SU-DHL-6 (cell line): ENCODE data around the gene VPS37C.

Source experiments
- H2AFZ ChIP-seq: fragments of 200-600 bp; sonication (generic); 2 replicates; pipeline ENCODE4 v1.6.1; 2014; ENCODE audit warnings: low read depth, mild to moderate bottlenecking, moderate library complexity, mixed read lengths, antibody characterized with exemption, low read length; ENCODE audit not compliant: severe bottlenecking
- H3F3A ChIP-seq: fragments of 200-600 bp; shearing (Covaris generic); 2 replicates; pipeline ENCODE4 v1.6.0; 2016; ENCODE audit warnings: antibody characterized with exemption, mild to moderate bottlenecking; ENCODE audit not compliant: insufficient read depth
- H3K27ac ChIP-seq: fragments of 200-600 bp; sonication (generic); 2 replicates; pipeline ENCODE4 v1.5.1; 2016; ENCODE audit warnings: low read depth, mild to moderate bottlenecking, low read length, moderate library complexity, mixed read lengths
- H3K27me3 ChIP-seq: fragments of 200-600 bp; sonication (generic), shearing (Covaris generic); 2 replicates; pipeline ENCODE4 v1.6.0; 2014; ENCODE audit warnings: mild to moderate bottlenecking, low read length
- H3K36me3 ChIP-seq: fragments of 200-600 bp; sonication (generic); 2 replicates; pipeline ENCODE4 v1.6.1; 2014; ENCODE audit warnings: mild to moderate bottlenecking, low read length, mixed read lengths
- H3K4me2 ChIP-seq: fragments of 300-600, 200-600 bp; shearing (Covaris generic), sonication (generic); 2 replicates; pipeline ENCODE4 v1.6.0; 2014; ENCODE audit warnings: low read length, low read depth, mild to moderate bottlenecking; ENCODE audit not compliant: poor library complexity, severe bottlenecking
- H3K4me3 ChIP-seq: fragments of 200-600 bp; sonication (generic); 2 replicates; pipeline ENCODE4 v1.5.1; 2014; ENCODE audit warnings: antibody characterized with exemption, low read length, mild to moderate bottlenecking, mixed read lengths; ENCODE audit not compliant: insufficient read depth, poor library complexity, severe bottlenecking
- H3K79me2 ChIP-seq: fragments of 200-600 bp; sonication (generic); 2 replicates; pipeline ENCODE4 v1.6.1; 2014; ENCODE audit warnings: mild to moderate bottlenecking, low read length, moderate library complexity; ENCODE audit not compliant: insufficient read depth
- H3K9ac ChIP-seq: fragments of 200-600 bp; sonication (generic); 2 replicates; pipeline ENCODE4 v1.7.0; 2014; ENCODE audit warnings: mild to moderate bottlenecking, low read length
- H3K9me2 ChIP-seq: fragments of 200-600 bp; sonication (generic); replicated peaks from 2 replicates; pipeline ENCODE4 v1.6.1; 2014; ENCODE audit warnings: low read length; ENCODE audit not compliant: insufficient read depth
- H3K9me3 ChIP-seq: fragments of 200-600 bp; sonication (generic); 2 replicates; pipeline ENCODE4 v1.6.1; 2014; ENCODE audit warnings: low read length, mixed read lengths; ENCODE audit not compliant: insufficient read depth
- H4K20me1 ChIP-seq: fragments of 200-600 bp; sonication (generic); 2 replicates; pipeline ENCODE4 v1.6.1; 2014; ENCODE audit warnings: low read depth, mild to moderate bottlenecking, antibody characterized with exemption, low read length, moderate library complexity, mixed read lengths
- CTCF ChIP-seq: fragments of 200-600 bp; sonication (generic); IDR thresholded peaks from one replicate; pipeline ENCODE4 v1.5.1; 2017; ENCODE audit warnings: antibody characterized with exemption, mild to moderate bottlenecking, low read length, moderate library complexity; ENCODE audit not compliant: insufficient read depth, poor library complexity, severe bottlenecking
- EZH2phosphoT487 ChIP-seq: fragments of 200-600 bp; sonication (generic), shearing (Covaris generic); conservative IDR thresholded peaks from 2 replicates; pipeline ENCODE4 v1.6.1; 2018; ENCODE audit warnings: mild to moderate bottlenecking, antibody characterized with exemption, low read length, moderate library complexity, mixed read lengths

VPS37C gene

DNA sequence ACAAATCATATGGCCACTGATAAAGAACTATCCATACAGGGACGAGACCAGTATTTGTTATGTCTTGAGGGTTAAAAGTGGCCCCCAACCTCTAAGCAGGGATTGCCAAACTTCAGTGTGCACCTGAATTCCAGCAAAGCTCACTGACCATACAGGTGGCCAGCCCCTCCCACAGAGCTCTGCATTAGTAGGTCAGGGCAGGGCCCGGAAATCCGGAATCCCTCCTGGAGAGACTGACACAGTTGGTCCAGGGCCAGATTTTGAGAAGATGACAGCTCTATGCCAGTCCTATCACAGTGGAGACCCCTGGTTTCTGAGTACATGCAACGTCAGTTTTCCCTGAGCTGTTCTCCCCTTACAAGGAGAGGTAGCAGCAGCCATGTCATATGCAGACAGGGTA, 20.8 kb downstream of the VPS37C start:
- no peak overlapping the region for H3K9ac ChIP-seq

GRCh38 chr11:61139387-61139786, 21.8 kb downstream of the VPS37C start:
- Histone ChIP-seq H3F3A (no peaks in the 10 kb centered on the region), H3K36me3 (no peaks in the 10 kb centered on the region), H3K9ac (no peak overlapping the region), H3K27ac (no peak overlapping the region), H3K4me2 (no peak overlapping the region), H2AFZ (no peak overlapping the region), H4K20me1 (no peaks in the 10 kb centered on the region), H3K79me2 (no peaks in the 10 kb centered on the region), H3K9me3 (no peaks in the 10 kb centered on the region), H3K27me3 (no peaks in the 10 kb centered on the region), H3K4me3 (no peak overlapping the region), H3K9me2 (no peaks in the 10 kb centered on the region)
- TF ChIP-seq EZH2phosphoT487 (no peak), CTCF (no peak)

More for the DNA sequence above, 20.8 kb downstream of the VPS37C start:
- no peaks in the 10 kb centered on the region for H3F3A ChIP-seq
- H2AFZ ChIP-seq: no peak overlapping the region
- no peaks in the 10 kb centered on the region for H3K9me3 ChIP-seq
- no peak for TF ChIP-seq CTCF
- no peak for TF ChIP-seq EZH2phosphoT487
- no peaks in the 10 kb centered on the region for H3K36me3 ChIP-seq
- H3K4me3 ChIP-seq: no peak overlapping the region
- no peaks in the 10 kb centered on the region for H3K79me2 ChIP-seq
- H4K20me1 ChIP-seq: no peaks in the 10 kb centered on the region
- H3K4me2 ChIP-seq: no peak overlapping the region
- H3K9me2 ChIP-seq: no peaks in the 10 kb centered on the region
- no peak overlapping the region for H3K27ac ChIP-seq
- H3K27me3 ChIP-seq: no peaks in the 10 kb centered on the region

- H3K36me3 ChIP-seq: no peaks in the 10 kb centered on the region
- H2AFZ ChIP-seq: no peak overlapping the region
- H3K9ac ChIP-seq: no peak overlapping the region
- H3F3A ChIP-seq: no peaks in the 10 kb centered on the region
- TF ChIP-seq CTCF: no peak
- TF ChIP-seq EZH2phosphoT487: no peak
- H3K27me3 ChIP-seq: no peaks in the 10 kb centered on the region
- H3K27ac ChIP-seq: no peak overlapping the region
- H3K79me2 ChIP-seq: no peaks in the 10 kb centered on the region
- H4K20me1 ChIP-seq: no peaks in the 10 kb centered on the region
- no peak overlapping the region for H3K4me3 ChIP-seq
- H3K9me3 ChIP-seq: no peaks in the 10 kb centered on the region
- no peaks in the 10 kb centered on the region for H3K9me2 ChIP-seq
- H3K4me2 ChIP-seq: no peak overlapping the region
Observed at GRCh38 chr11:61138935-61139334, 22.3 kb downstream of the VPS37C start.
